H1 (cell line): ENCODE measurements around the gene SSC5D. TPM values are rescaled to one million over a fixed set of nuclear protein-coding genes. Genes with fewer than 3 reads are reported as not detected.

Experiments
- BACH1 ChIP-seq: IDR thresholded peaks from 2 replicates; pipeline ENCODE4 v1.6.1; 2012; ENCODE audit warnings: low read length, improper control_type of control experiment
- BRCA1 ChIP-seq: IDR thresholded peaks from 2 replicates; pipeline ENCODE4 v1.6.1; 2012; ENCODE audit warnings: low read depth, low read length, improper control_type of control experiment
- CHD7 ChIP-seq: fragments of 300-600 bp; sonication (generic); IDR thresholded peaks from 2 replicates; pipeline ENCODE4 v1.7.1; 2012; ENCODE audit warnings: low read length, moderate library complexity, mild to moderate bottlenecking, inconsistent platforms; ENCODE audit not compliant: insufficient replicate concordance
- CREB1 ChIP-seq: IDR thresholded peaks from 2 replicates; pipeline ENCODE4 v1.6.1; 2012; ENCODE audit warnings: inconsistent platforms
- FOSL1 ChIP-seq: IDR thresholded peaks from 2 replicates; pipeline ENCODE4 v1.6.1; 2011; ENCODE audit warnings: mild to moderate bottlenecking, low read depth, low read length, moderate library complexity; ENCODE audit not compliant: insufficient read depth
- GABPA ChIP-seq: IDR thresholded peaks from 2 replicates; pipeline ENCODE4 v1.6.1; 2011; ENCODE audit warnings: mild to moderate bottlenecking, low read length, moderate library complexity, borderline replicate concordance; ENCODE audit not compliant: insufficient read depth
- GTF2F1 ChIP-seq: IDR thresholded peaks from 2 replicates; pipeline ENCODE4 v1.6.1; 2012; ENCODE audit warnings: low read depth, low read length, improper control_type of control experiment, borderline replicate concordance
- JUND ChIP-seq: IDR thresholded peaks from 2 replicates; pipeline ENCODE4 v1.6.1; 2011; ENCODE audit warnings: mild to moderate bottlenecking, improper control_type of control experiment, low read length
- POLR2A ChIP-seq, 2 experiments: IDR thresholded peaks; 1 replicate in 1 of 2; 2 replicates in 1 of 2; pipeline ENCODE4 v1.6.1; 2011; ENCODE audit warnings: low read depth in 2 of 2, low read length in 2 of 2, mild to moderate bottlenecking in 2 of 2; ENCODE audit errors: control extremely low read depth in 1 of 2
- SIX5 ChIP-seq: IDR thresholded peaks from 2 replicates; pipeline ENCODE4 v1.6.1; 2011; ENCODE audit warnings: mild to moderate bottlenecking, low read depth, low read length
- TEAD4 ChIP-seq: IDR thresholded peaks from 2 replicates; pipeline ENCODE4 v1.6.1; 2012; ENCODE audit warnings: low read depth, low read length, inconsistent platforms, mixed read lengths
- YY1 ChIP-seq: IDR thresholded peaks from 2 replicates; pipeline ENCODE4 v1.6.1; 2011; ENCODE audit warnings: low read depth, mild to moderate bottlenecking, low read length
- polyA plus RNA-seq, 7 experiments: library from polyadenylated mRNA; depleted of rRNA in 3 of 7; stranded (reverse) in 5 of 7; unstranded in 2 of 7; fragments of >200 nt in 5 of 7; fragments of 200-250 nt in 2 of 7; gene quantifications; 1 replicate in 5 of 7; 2 replicates in 1 of 7; 4 replicates in 1 of 7; pipeline versions ENCODE4 v1.2.1 to v1.2.3, GENCODE V29; 2011 to 2013; ENCODE audit warnings: missing spikeins in 2 of 7, mixed read lengths in 2 of 7
- total RNA-seq: library from RNA; stranded (reverse); fragmentation: NEBNext Ultra II Directional; extraction: Animal tissue kit (Norgen Biotek cat#: 25700); gene quantifications from 2 replicates; pipeline ENCODE4 v1.2.1, GENCODE V29; 2021

The SSC5D gene
- total and polyA plus RNA-seq, 2 of the 8 experiments (the other 6 are each of a cell fraction or from before 2014, with no cell fraction given): 0.39 to 1.7 TPM

GRCh38 chr19:55460670-55461258 lies 27.5 kb upstream of the SSC5D start (continued):
- TF ChIP-seq CHD7 (no peak), TEAD4 (no peak), JUND (no peak), SIX5 (no peak), GTF2F1 (no peak), POLR2A (IDR thresholded peaks at IDR 0.05; ENCODE audit: control extremely low read depth in 1 of 2, low read depth in 2 of 2, low read length in 2 of 2) (0 out of 3 replicates have a peak, but pooled peaks of 1 of the 2 experiments have one; percentile 72), CREB1 (no peak), FOSL1 (peak; percentile 46; the same call in 1 of the 2 replicates), GABPA (no peak), BACH1 (no peak), YY1 (peak; percentile 73; the same call in 1 of the 2 replicates), BRCA1 (no peak)
